K562 (cell line): ENCODE data around the gene ADRA2B. TPM values are rescaled to one million over a fixed set of nuclear protein-coding genes. Genes with fewer than 3 reads are reported as not detected.
A peak's percentile ranks its signal among the peaks of the same experiment; 100 is the strongest.

Experiments
- ATAC-seq: fragments of 200-7000 bp; cut with Tn5 transposase; 3 replicates; pipeline ENCODE4 v1.9.1; 2020; ENCODE audit warnings: moderate library complexity
- BruUV-seq: library from RNA; stranded (reverse); fragments of 400-500 nt; replicated peaks from 2 replicates; lab custom pipeline; 2021; lab: Mats Ljungman, UMichigan
- CTCF ChIA-PET: fragments of 300-600 bp; formaldehyde crosslinking; extraction: SDS; loops from one replicate; lab custom pipeline; 2021; ENCODE audit warnings: low intra/inter-chr PET ratio; lab: Yijun Ruan, JAX
- POLR2A ChIA-PET: fragments of 300-600, 350-650 bp; sonication (Branson Sonifier 250); formaldehyde crosslinking; extraction: SDS; loops from one replicate; lab custom pipeline; 2021; ENCODE audit warnings: antibody characterized with exemption, inconsistent platforms; lab: Yijun Ruan, JAX
- DNase-seq, 4 experiments: peaks; one replicate each; pipeline versions ENCODE4 v3.0.0 to v3.0.0-alpha.2; 2011 to 2018; ENCODE audit warnings: low spot score in 3 of 4, mixed read lengths in 3 of 4; ENCODE audit errors: extremely low read depth in 1 of 4
- FAIRE-seq: peaks from 2 replicates; lab custom pipeline; 2011; peaks lifted over from hg19 to GRCh38; lab: Jason Lieb, UNC
- H2AFZ ChIP-seq: 2 replicates; pipeline ENCODE4 v1.6.0; 2011; ENCODE audit warnings: low read depth, low read length, control low read depth, inconsistent platforms
- H3K27ac ChIP-seq: fragments of 200-600 bp; 3 replicates; pipeline ENCODE4 v1.8.0; 2011; ENCODE audit warnings: low read depth, mild to moderate bottlenecking, control low read depth, inconsistent platforms, low read length, moderate library complexity, mixed read lengths; ENCODE audit errors: extremely low read depth
- H3K27me3 ChIP-seq, 2 experiments: fragments of 300-600 bp in 1 of 2; 2 replicates in 1 of 2; 3 replicates in 1 of 2; pipeline versions ENCODE4 v1.6.0 to v1.8.0; 2011; ENCODE audit warnings: inconsistent platforms in 2 of 2, low read length in 2 of 2, mild to moderate bottlenecking in 1 of 2, mixed read lengths in 1 of 2, moderate library complexity in 1 of 2; ENCODE audit not compliant: control insufficient read depth in 2 of 2, insufficient read depth in 2 of 2
- H3K36me3 ChIP-seq: fragments of 300-600 bp; 3 replicates; pipeline ENCODE4 v1.8.0; 2011; ENCODE audit warnings: mild to moderate bottlenecking, low read length, inconsistent platforms; ENCODE audit not compliant: control insufficient read depth, insufficient read depth
- H3K4me1 ChIP-seq, 2 experiments: fragments of 200-600 bp in 1 of 2; replicated peaks in 1 of 2; 2 replicates in 1 of 2; 3 replicates in 1 of 2; pipeline versions ENCODE4 v1.5.1 to v1.8.0; 2011; ENCODE audit warnings: inconsistent platforms in 2 of 2, low read length in 2 of 2, mild to moderate bottlenecking in 1 of 2, mixed read lengths in 1 of 2, moderate library complexity in 1 of 2; ENCODE audit not compliant: control insufficient read depth in 2 of 2, insufficient read depth in 2 of 2
- H3K4me2 ChIP-seq: 2 replicates; pipeline ENCODE4 v1.6.1; 2011; ENCODE audit warnings: low read length, control low read depth, inconsistent platforms, mixed read lengths; ENCODE audit not compliant: insufficient read depth
- H3K4me3 ChIP-seq: fragments of 200-600 bp; sonication (generic), shearing (Covaris generic); 2 replicates; pipeline ENCODE4 v1.5.1; 2016; ENCODE audit warnings: control low read depth, inconsistent platforms
- H3K79me2 ChIP-seq: fragments of 200-600 bp; 3 replicates; pipeline ENCODE4 v1.8.0; 2011; ENCODE audit warnings: low read length, inconsistent platforms; ENCODE audit not compliant: control insufficient read depth, insufficient read depth
- H3K9ac ChIP-seq, 2 experiments: 2 replicates each; pipeline versions ENCODE4 v1.6.0 to v1.6.1; 2011; ENCODE audit warnings: low read depth in 2 of 2, low read length in 2 of 2, control low read depth in 1 of 2, inconsistent platforms in 1 of 2, mild to moderate bottlenecking in 1 of 2, mixed read lengths in 1 of 2; ENCODE audit not compliant: insufficient read depth in 1 of 2
- H3K9me1 ChIP-seq: one replicate; pipeline ENCODE4 v1.6.0; 2011; ENCODE audit warnings: inconsistent platforms, mild to moderate bottlenecking, low read length, moderate library complexity; ENCODE audit not compliant: control insufficient read depth, insufficient read depth
- H3K9me3 ChIP-seq: replicated peaks from 2 replicates; pipeline ENCODE4 v1.5.1; 2011; ENCODE audit warnings: low read depth, low read length, inconsistent platforms; ENCODE audit not compliant: control insufficient read depth, insufficient read depth
- H4K20me1 ChIP-seq: replicated peaks from 2 replicates; pipeline ENCODE4 v1.6.1; 2011; ENCODE audit warnings: low read length, inconsistent platforms, mixed read lengths; ENCODE audit not compliant: control insufficient read depth, insufficient read depth
- HDAC1 ChIP-seq, 2 experiments: fragments of 450-650 bp; IDR thresholded peaks; 2 replicates each; pipeline ENCODE4 v1.6.1; 2016 to 2017; ENCODE audit warnings: inconsistent platforms in 1 of 2, mild to moderate bottlenecking in 1 of 2, moderate library complexity in 1 of 2
- POLR3G ChIP-seq: IDR thresholded peaks from 2 replicates; pipeline ENCODE4 v1.6.1; 2011; ENCODE audit not compliant: insufficient read length, insufficient replicate concordance; ENCODE audit errors: extremely low read depth
- ZBTB7A ChIP-seq: IDR thresholded peaks from 2 replicates; pipeline ENCODE4 v1.6.1; 2011; ENCODE audit warnings: low read depth, mild to moderate bottlenecking, low read length, moderate library complexity, borderline replicate concordance; ENCODE audit not compliant: control insufficient read depth
- ZBTB8A ChIP-seq: fragments of 450-650 bp; IDR thresholded peaks from 2 replicates; pipeline ENCODE4 v1.6.1; 2018; ENCODE audit warnings: mild to moderate bottlenecking, moderate library complexity; ENCODE audit not compliant: partially characterized antibody
- WGBS: fragments of 100-300 bp; shearing (Covaris generic); methylation state at CpG from one replicate; pipeline ENCODE4 v1.1.6; 2016; ENCODE audit warnings: low coverage, mixed read lengths; ENCODE audit not compliant: insufficient coverage; ENCODE audit errors: missing lambda C conversion rate; 5-methylcytosine and 5-hydroxymethylcytosine counted together
- in situ Hi-C: fragments of 300-500 bp; cut with MboI; formaldehyde crosslinking; loops from 4 replicates; pipeline ENCODE4 v1.15.0; 2018; ENCODE audit warnings: inconsistent platforms, mixed read lengths
- intact Hi-C: fragments of 100-400 bp; cut with micrococcal nuclease; formaldehyde crosslinking; loops from 2 replicates; pipeline ENCODE4 v1.14.2; 2022
- polyA plus RNA-seq, 8 experiments: library from polyadenylated mRNA; depleted of rRNA in 4 of 8; stranded (reverse) in 5 of 8; unstranded in 3 of 8; fragments of >200 nt; fragmentation: Nextera tagmentation in 2 of 8; fragmentation: Illumina TruSeq in 1 of 8; extraction: Ambion mirVana in 2 of 8; extraction: Trizol in 1 of 8; gene quantifications; 2 replicates each; pipeline versions ENCODE4 v1.2.1 to v1.2.3, GENCODE V29; 2011 to 2014; ENCODE audit warnings: inconsistent platforms in 1 of 8, missing spikeins in 1 of 8
- total RNA-seq, 7 experiments: library from RNA; depleted of rRNA in 6 of 7; stranded (reverse); fragments of >200 nt in 6 of 7; fragmentation: Illumina TruSeq in 2 of 7; extraction: Trizol in 2 of 7; gene quantifications; 2 replicates each; pipeline versions ENCODE4 v1.2.1 to v1.2.3, GENCODE V29; 2011 to 2021; ENCODE audit warnings: low replicate concordance in 1 of 7

ADRA2B gene
- total and polyA plus RNA-seq, 9 of the 15 experiments (the other 6 are each of a cell fraction or from before 2014, with no cell fraction given): not detected

- DNase-seq: no peak
- no peak for ATAC-seq
- Histone ChIP-seq H3K27ac (peak overlapping the region; percentile 82), H3K27me3 (no peaks in the 10 kb centered on the region), H3K9me1 (peaks cover 3% of the 10 kb centered on the region), H3K9me3 (no peaks in the 10 kb centered on the region), H3K9ac (peak overlapping the region; percentile 67 to 90; a peak in 3 of 4 replicates), H3K36me3 (no peaks in the 10 kb centered on the region), H3K79me2 (no peaks in the 10 kb centered on the region), H2AFZ (peak overlapping the region; percentile 99), H3K4me1 (peaks cover 25 to 40% of the 10 kb centered on the region in 2 experiments), H4K20me1 (no peaks in the 10 kb centered on the region), H3K4me2 (peak overlapping the region; percentile 71; the same call in 1 of the 2 replicates), H3K4me3 (no peak overlapping the region)
- intact Hi-C loops: no loop called here
- CTCF ChIA-PET: no interaction called here
- 95% methylated on average over 12 of the region's 14 CpGs for WGBS
- no peak for TF ChIP-seq POLR3G
- 0 out of 2 replicates have a peak, but pooled peaks have one; percentile 1 for TF ChIP-seq ZBTB7A
- TF ChIP-seq ZBTB8A: no peak
- TF ChIP-seq HDAC1 (IDR thresholded peaks at IDR 0.05): no peak
- in situ Hi-C loops: no loop called here
- POLR2A ChIA-PET: interaction anchor here (0.6 to 1.9 kb wide), 4 partner anchors 9 to 41 kb away, joined by 3 to 6 read pairs (median 4); no protein-coding TSS in a partner anchor
- FAIRE-seq: no peak
- BruUV-seq: no TSS peak
Measured at GRCh38 chr2:96158554-96158940, 42.2 kb upstream of the ADRA2B start.
